HS-5 (cell line): ENCODE results near the gene SPOCK2.
A peak's percentile ranks its signal among the peaks of the same experiment; 100 is the strongest.

Experiments used
- DNase-seq: peaks from one replicate; pipeline ENCODE4 v3.0.0-alpha.2; 2012; ENCODE audit warnings: low read depth

The SPOCK2 gene

DNA sequence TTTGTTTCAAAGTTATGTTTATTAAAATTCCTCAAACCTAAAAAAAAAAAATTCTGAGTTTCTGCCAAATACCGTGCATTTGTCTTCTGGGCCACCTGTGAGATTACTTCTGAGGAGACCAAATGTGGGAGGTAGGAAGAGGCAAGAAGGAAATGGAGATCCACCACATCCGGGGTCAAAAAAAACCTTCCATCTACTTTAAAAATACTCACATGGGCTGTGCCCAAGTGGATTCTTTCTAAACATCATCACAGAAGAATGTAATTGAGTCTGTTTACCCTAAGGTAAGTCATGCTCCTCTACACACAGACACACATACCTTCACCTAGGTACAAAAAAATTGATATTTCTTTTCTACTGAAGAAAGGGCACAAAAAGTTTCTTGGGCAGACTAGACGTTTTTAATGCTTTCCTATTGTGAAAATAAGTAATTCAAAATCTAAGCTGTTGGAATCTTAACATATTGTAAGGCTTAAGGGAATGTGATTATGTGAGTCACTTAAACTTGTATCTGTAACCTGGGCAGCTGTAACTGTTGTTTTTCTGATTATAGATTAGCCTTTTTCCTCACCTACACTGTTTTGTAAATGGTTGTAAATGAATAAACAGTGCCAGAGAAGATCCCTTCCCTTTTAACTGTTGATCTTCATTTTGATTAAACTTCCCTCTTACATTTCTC is 19.1 kb upstream of the SPOCK2 start:
- no peak for DNase-seq

DNA sequence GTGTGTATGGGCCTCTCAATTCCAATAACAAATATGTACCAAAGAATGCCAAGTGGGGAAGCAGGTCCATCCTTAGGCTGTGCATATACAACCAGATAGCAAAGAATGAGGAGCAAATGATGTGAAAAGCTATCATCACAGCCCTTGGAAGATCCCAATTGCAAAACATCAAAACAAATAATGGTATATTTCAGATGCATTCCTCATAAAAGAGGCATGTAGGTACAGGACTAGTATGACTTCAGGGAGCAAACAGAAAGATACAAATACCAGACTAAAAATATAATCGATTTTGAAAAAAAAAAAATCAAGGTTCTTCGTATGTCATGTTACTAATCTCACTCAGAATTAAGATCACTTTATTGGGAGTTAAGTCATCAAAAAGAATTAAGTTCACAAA is 18.5 kb upstream of the SPOCK2 start:
- DNase-seq, result no peak

DNA sequence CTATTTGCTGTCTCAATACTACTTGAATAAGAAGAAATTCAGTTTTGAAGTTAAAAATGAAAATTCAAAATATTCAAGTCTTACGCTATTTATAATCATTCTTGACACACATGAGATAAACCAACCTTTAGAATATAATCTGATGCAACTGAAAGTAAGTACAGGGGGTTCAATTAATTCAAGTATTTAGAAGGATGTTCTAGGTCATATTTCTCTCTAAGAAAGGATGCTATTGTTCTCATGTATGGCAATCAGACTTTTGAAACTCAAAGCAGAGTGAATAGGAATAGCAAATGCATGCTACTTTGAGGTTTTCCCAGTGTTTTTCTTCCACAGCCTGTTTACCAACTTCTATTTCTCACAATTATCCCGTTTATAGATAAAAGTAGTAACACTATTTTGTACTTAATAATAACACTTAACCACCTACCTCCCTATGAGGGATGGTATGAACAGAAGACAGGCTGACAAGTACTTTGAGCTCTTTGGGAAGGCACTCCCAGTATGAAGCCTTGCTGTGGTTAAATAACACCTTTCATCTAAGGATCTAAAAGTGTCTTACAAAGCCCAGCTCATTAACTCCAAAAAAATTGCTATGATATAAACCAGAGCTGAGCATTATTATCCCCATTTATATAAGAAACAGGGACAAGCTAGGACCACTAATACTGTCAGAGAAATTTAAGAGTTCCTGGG is 18.0 kb upstream of the SPOCK2 start:
- DNase-seq, result no peak

DNA sequence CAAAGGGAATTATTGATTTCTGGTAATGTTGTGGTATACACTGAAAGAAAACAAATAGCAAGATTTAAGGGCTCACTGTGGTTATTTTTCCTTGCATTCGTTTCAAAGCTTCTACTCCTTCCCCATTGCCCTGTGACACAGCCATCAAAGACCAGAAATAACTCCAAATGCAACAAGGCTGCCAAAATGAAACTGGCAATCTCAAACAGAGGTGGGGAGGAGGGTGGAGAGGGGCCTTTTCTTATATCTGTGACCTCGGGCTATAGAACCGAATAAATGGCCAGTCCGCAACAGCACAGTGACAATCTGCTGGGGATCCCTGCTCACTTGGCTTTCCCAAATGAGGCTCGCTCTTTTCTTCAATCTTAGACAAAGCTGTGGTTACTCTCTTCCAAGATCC is 17.4 kb upstream of the SPOCK2 start:
- DNase-seq, result no peak

DNA sequence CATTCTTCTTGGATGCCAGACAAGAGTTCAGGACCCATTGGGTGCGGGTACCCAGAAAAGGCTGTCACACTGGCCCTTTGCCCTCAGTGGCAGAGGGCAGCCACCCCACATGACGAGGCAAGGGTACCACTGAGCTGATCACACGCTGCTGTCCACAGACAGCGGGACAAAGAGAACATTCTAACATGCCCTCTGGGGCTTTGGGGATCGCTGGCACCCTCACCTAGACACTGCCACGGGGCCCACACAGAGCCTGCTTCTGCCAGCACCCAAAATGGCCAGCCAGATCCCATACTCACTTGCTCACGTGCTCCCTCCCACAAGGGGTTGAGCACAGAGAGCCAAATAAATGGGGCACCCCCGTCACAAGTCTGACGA is 16.7 kb upstream of the SPOCK2 start:
- no peak for DNase-seq

GRCh38 chr10:72104472-72105097 is 16.2 kb upstream of the SPOCK2 start:
- no peak for DNase-seq

- no peak for DNase-seq
These were observed 11.2 kb upstream of the SPOCK2 start for GRCh38 chr10:72099600-72099921.

DNA sequence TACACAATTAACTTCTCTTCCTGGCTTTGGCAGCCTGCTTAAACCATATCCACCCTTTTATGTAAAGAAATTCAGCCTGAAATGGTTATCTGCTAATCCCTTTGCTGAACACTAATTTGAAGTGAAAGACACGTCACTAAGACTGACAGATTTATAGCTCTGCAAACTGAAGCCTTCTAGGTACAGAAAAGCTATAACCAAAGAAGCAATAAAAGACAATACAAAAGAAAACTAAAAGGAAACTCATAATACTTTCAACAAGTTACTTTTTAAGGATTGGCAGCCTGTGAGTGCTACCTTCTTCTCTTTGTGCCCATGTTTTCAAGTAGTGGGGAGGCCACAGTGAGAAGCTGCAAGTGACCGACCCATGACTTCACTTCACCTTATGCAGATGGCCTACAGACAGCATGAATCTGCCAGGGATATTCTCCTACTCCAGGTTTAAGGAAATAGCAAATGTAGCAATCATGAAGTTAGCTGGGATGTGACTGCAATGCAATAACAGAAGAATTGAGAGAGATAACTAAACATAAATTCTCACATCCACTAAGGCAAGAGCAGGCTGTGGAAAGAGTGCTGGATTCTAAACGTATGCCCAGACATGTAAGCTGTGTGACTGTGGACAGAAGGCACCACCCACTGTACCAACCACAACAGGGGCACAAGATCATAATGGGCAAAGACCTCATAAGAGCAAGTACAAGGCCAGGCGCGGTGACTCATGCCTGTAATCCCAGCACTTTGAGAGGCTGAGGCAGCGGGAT is 10.7 kb upstream of the SPOCK2 start:
- no peak for DNase-seq

- DNase-seq, result no peak
These were observed 10.0 kb upstream of the SPOCK2 start for GRCh38 chr10:72098301-72098835.

DNA sequence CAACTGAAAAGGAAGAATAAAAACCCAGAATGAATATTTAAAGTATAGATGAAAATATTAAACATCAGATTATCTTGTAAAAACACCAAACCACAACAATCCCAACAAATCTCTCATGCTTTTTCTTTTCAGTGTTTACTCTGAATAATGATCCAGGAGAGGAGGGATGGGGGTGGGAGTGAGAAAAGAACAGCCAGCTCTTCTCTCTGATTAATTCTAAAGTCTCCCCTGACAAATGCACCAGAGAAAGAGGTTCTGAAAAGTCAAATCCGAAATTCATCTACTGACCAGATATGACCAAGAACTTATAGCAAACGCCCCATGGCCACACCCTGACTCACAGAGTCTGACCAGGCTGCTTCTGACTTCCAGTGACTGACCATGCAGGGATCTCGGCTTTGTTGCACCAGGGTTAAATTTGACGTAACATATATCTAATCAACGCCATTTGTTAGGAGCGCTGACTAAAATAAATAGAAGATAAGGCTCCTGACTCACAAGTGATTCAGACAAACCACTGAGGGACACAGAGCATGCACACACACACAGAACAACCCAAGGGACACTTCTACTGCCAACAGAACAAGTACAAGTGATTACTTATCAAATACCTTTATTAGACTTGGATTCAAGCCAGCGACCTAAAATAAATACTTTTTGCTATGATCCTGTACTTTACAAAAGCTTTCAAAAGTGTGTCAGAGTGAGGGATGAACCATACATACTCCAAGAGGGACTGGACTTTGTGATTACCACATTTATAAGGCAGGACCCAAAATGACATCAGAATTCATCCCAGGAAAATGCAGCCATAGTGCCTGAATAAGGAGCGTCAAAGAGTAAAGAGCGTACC is 9.3 kb upstream of the SPOCK2 start:
- peak; percentile 92 for DNase-seq

DNA sequence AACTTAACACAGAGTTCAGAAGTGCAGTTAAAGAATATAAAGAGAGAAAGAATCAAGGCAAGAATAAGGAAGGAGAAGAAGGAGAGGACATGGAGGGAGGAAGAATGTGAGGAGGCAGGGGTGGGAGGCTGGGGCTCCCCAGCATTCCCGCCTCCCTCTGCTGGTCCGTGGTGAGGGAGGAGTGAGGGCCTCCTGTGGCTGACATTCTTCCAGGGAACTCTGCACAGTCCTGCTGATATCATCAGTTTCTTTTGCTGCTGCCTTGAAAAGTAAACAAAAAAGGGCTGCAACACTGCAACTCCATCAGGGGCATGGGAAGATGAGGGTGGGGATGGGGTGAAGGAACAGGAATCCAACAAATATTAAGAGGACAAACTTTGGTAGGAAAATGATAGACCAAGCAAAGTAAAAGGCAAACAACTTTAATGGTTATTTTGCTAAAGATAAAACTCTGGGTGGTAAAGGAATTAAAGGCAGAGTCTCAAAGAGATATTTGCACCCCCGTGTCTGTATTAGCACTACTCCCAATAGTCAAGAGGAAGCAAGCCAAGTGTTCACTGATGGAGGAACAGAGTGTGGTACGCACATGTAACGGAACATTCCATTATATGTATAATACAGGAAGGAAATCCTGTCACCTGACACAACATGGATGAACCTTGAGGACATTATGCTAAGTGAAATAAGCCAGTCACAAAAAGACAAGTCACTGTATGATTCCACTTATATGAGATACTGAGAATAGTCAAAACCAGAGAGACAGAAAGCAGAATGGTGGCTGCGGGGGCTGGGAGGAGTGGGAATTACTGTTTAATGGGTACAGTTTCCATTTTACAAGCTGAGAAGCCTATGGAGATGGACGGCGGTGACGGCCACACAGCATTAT is 8.0 kb upstream of the SPOCK2 start:
- DNase-seq, result no peak

GRCh38 chr10:72095195-72095594 is 6.8 kb upstream of the SPOCK2 start:
- no peak for DNase-seq

DNA sequence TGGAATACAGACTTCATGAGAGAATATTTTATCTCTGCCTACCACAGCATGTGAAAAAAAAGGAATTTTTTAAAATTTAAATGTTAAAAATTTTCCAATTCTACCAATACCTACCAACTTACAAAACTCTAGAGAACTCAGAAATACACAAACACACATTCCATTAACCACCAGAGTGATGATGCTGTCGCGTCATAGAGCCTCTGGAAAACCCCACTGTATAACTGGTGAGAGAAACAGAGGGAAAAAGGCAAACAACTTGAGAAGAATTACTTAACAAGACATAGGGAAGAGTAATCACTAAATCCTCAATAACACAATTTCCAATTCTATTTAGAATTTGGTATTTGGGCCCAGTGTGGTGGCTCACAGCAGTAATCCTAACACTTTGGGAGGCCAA is 6.2 kb upstream of the SPOCK2 start:
- no peak for DNase-seq

- no peak for DNase-seq
These were observed 5.1 kb upstream of the SPOCK2 start for GRCh38 chr10:72093450-72093849.

DNA sequence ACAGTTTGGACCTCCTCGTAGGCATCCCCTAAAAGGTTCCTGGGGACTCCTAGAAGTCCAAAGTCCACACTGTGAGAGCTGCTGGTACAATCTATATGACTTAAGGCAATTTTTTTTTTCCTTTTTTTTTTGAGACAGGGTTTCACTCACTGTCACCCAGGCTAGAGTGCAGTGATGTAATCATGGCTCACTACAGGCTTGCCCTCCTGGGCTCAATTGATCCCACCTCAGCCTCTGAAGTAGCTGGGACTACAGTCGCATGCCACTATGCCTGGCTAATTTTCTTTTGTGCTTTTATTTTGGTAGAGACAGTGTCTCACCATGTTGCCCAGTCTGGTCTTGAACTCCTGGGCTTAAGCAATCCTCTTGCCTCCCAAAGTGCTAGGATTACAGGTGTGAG is 4.6 kb upstream of the SPOCK2 start:
- DNase-seq, result no peak

DNA sequence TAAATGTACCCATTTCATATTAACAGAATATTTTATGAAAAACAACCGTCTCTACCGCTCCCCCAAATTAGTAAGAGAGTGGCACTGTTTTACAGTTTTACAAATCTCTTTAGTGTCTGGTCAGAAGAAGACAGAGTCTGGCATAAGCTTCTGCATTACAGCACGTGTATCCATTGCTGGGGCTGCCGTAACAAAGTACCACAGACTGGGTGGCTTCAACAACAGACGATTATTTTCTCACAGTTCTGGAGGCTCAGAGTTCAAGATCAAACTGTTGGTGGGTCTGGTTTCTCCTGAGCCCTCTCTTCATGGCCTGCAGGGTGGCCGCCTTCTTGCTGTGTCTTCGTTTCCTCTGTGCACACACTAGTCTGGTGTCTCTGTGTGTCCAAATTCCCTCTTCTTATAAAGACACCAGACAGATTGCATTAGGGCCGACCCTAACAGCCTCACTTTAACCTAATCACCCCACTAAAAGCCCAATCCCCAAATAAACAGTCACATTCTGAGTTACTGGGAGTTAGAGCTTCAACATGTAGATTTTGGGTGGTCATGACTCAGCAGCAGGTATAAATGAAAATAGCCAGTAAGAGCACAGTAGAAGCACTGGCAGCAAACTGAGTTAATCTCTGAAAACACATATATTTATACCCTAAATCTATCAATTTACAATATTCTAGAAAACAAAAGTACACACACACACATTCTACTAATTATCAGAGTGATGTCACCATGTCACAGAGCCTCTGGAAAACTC is 4.0 kb upstream of the SPOCK2 start:
- no peak for DNase-seq

GRCh38 chr10:72090326-72090725 is 2.0 kb upstream of the SPOCK2 start:
- DNase-seq, result no peak

DNA sequence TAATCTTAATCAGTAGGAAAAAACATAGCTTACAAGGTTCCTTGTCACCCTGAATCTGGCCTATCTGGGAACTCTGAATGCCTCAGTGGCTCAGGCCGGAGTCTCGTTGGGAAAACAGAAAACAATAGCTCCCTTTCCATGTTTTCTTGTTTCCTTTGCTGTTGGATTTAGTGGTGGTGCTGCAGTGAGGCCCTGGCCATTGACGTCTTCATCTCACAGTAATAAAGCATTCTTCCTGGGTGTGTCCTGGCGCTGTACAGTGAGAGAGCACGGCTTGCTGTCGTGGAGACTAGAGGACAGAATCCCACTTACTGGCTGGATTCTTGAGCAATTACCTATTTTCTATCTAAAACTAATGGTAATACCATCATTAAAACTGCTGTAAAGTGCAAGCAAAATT is 1.3 kb upstream of the SPOCK2 start:
- no peak for DNase-seq

DNA sequence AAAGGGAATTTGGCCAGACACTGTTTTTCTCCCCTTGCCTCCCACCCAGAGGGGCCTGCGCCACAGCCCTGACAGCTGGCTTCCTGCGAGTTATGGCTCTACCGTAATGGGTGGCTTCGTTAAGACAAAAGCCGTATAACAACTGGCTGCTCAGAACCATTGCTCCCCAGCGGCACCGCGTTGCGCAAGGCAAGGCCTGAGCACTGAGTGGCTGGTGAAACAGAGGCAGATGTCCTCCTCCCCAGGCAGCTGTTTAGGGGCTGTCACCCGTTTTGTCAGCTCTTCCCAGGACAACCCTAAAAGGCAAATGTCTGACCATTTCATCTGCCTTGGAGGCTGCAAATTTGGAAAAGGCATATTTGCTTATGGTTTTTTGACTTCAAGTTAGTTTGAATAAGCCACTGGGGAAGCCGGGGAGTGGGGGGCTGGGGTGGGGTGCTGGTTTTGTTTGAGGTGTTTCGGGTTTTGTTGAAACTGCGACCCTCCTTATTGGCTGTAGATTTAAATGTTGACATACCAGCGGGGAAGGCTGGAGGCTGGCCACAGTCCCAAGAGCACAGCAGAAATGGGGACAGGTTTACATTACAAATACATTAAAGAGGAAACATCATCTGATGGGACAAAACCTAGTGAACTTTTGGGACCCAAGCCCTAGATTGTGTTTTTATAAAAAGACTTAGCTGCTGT is 681 bp upstream of the SPOCK2 start:
- DNase-seq, result no peak
